K562 (cell line): ENCODE results near the gene PREX1. TPM values are rescaled to one million over a fixed set of nuclear protein-coding genes. Genes with fewer than 3 reads are reported as not detected.

ENCODE experiments used
- ATAC-seq: fragments of 200-7000 bp; cut with Tn5 transposase; 3 replicates; pipeline ENCODE4 v1.9.1; 2020; ENCODE audit warnings: moderate library complexity
- BruUV-seq: library from RNA; stranded (reverse); fragments of 400-500 nt; replicated peaks from 2 replicates; lab custom pipeline; 2021; lab: Mats Ljungman, UMichigan
- CTCF ChIA-PET: fragments of 300-600 bp; formaldehyde crosslinking; extraction: SDS; loops from one replicate; lab custom pipeline; 2021; ENCODE audit warnings: low intra/inter-chr PET ratio; lab: Yijun Ruan, JAX
- POLR2A ChIA-PET: fragments of 300-600, 350-650 bp; sonication (Branson Sonifier 250); formaldehyde crosslinking; extraction: SDS; loops from one replicate; lab custom pipeline; 2021; ENCODE audit warnings: antibody characterized with exemption, inconsistent platforms; lab: Yijun Ruan, JAX
- DNase-seq, 4 experiments: peaks; one replicate each; pipeline versions ENCODE4 v3.0.0 to v3.0.0-alpha.2; 2011 to 2018; ENCODE audit warnings: low spot score in 3 of 4, mixed read lengths in 3 of 4; ENCODE audit errors: extremely low read depth in 1 of 4
- FAIRE-seq: peaks from 2 replicates; lab custom pipeline; 2011; peaks lifted over from hg19 to GRCh38; lab: Jason Lieb, UNC
- H2AFZ ChIP-seq: 2 replicates; pipeline ENCODE4 v1.6.0; 2011; ENCODE audit warnings: low read depth, low read length, control low read depth, inconsistent platforms
- H3K27ac ChIP-seq: fragments of 200-600 bp; 3 replicates; pipeline ENCODE4 v1.8.0; 2011; ENCODE audit warnings: low read depth, mild to moderate bottlenecking, control low read depth, inconsistent platforms, low read length, moderate library complexity, mixed read lengths; ENCODE audit errors: extremely low read depth
- H3K27me3 ChIP-seq, 2 experiments: fragments of 300-600 bp in 1 of 2; 2 replicates in 1 of 2; 3 replicates in 1 of 2; pipeline versions ENCODE4 v1.6.0 to v1.8.0; 2011; ENCODE audit warnings: inconsistent platforms in 2 of 2, low read length in 2 of 2, mild to moderate bottlenecking in 1 of 2, mixed read lengths in 1 of 2, moderate library complexity in 1 of 2; ENCODE audit not compliant: control insufficient read depth in 2 of 2, insufficient read depth in 2 of 2
- H3K36me3 ChIP-seq: fragments of 300-600 bp; 3 replicates; pipeline ENCODE4 v1.8.0; 2011; ENCODE audit warnings: mild to moderate bottlenecking, low read length, inconsistent platforms; ENCODE audit not compliant: control insufficient read depth, insufficient read depth
- H3K4me1 ChIP-seq, 2 experiments: fragments of 200-600 bp in 1 of 2; replicated peaks in 1 of 2; 2 replicates in 1 of 2; 3 replicates in 1 of 2; pipeline versions ENCODE4 v1.5.1 to v1.8.0; 2011; ENCODE audit warnings: inconsistent platforms in 2 of 2, low read length in 2 of 2, mild to moderate bottlenecking in 1 of 2, mixed read lengths in 1 of 2, moderate library complexity in 1 of 2; ENCODE audit not compliant: control insufficient read depth in 2 of 2, insufficient read depth in 2 of 2
- H3K4me2 ChIP-seq: 2 replicates; pipeline ENCODE4 v1.6.1; 2011; ENCODE audit warnings: low read length, control low read depth, inconsistent platforms, mixed read lengths; ENCODE audit not compliant: insufficient read depth
- H3K4me3 ChIP-seq: fragments of 200-600 bp; sonication (generic), shearing (Covaris generic); 2 replicates; pipeline ENCODE4 v1.5.1; 2016; ENCODE audit warnings: control low read depth, inconsistent platforms
- H3K79me2 ChIP-seq: fragments of 200-600 bp; 3 replicates; pipeline ENCODE4 v1.8.0; 2011; ENCODE audit warnings: low read length, inconsistent platforms; ENCODE audit not compliant: control insufficient read depth, insufficient read depth
- H3K9ac ChIP-seq, 2 experiments: 2 replicates each; pipeline versions ENCODE4 v1.6.0 to v1.6.1; 2011; ENCODE audit warnings: low read depth in 2 of 2, low read length in 2 of 2, control low read depth in 1 of 2, inconsistent platforms in 1 of 2, mild to moderate bottlenecking in 1 of 2, mixed read lengths in 1 of 2; ENCODE audit not compliant: insufficient read depth in 1 of 2
- H3K9me1 ChIP-seq: one replicate; pipeline ENCODE4 v1.6.0; 2011; ENCODE audit warnings: inconsistent platforms, mild to moderate bottlenecking, low read length, moderate library complexity; ENCODE audit not compliant: control insufficient read depth, insufficient read depth
- H3K9me3 ChIP-seq: replicated peaks from 2 replicates; pipeline ENCODE4 v1.5.1; 2011; ENCODE audit warnings: low read depth, low read length, inconsistent platforms; ENCODE audit not compliant: control insufficient read depth, insufficient read depth
- H4K20me1 ChIP-seq: replicated peaks from 2 replicates; pipeline ENCODE4 v1.6.1; 2011; ENCODE audit warnings: low read length, inconsistent platforms, mixed read lengths; ENCODE audit not compliant: control insufficient read depth, insufficient read depth
- ATF3 ChIP-seq, 2 experiments: fragments of 450-650 bp in 1 of 2; sonication (generic) in 1 of 2; formaldehyde crosslinking in 1 of 2; IDR thresholded peaks in 1 of 2; conservative IDR thresholded peaks in 1 of 2; 2 replicates each; pipeline versions ENCODE4 v1.6.1 to v1.8.1; 2016 to 2023; ENCODE audit warnings: mild to moderate bottlenecking in 2 of 2, moderate library complexity in 2 of 2, inconsistent platforms in 1 of 2, missing genetic modification reagents in 1 of 2
- ZBTB11 ChIP-seq, 3 experiments: fragments of 200-800 bp in 1 of 3; fragments of 250-450 bp in 1 of 3; fragments of 450-650 bp in 1 of 3; sonication (Bioruptor Pico) in 1 of 3; sonication (Bioruptor generic) in 1 of 3; formaldehyde crosslinking in 1 of 3; IDR thresholded peaks; 2 replicates each; pipeline versions ENCODE4 v1.6.1 to v1.8.0; 2016 to 2022; ENCODE audit warnings: mild to moderate bottlenecking in 2 of 3, missing genetic modification characterization in 2 of 3, missing compliant biosample characterization in 1 of 3, moderate library complexity in 1 of 3
- ZNF217 ChIP-seq: sonication (generic); formaldehyde crosslinking; IDR thresholded peaks from 2 replicates; pipeline ENCODE4 v1.8.0; 2022; ENCODE audit warnings: mild to moderate bottlenecking, missing genetic modification reagents
- WGBS: fragments of 100-300 bp; shearing (Covaris generic); methylation state at CpG from one replicate; pipeline ENCODE4 v1.1.6; 2016; ENCODE audit warnings: low coverage, mixed read lengths; ENCODE audit not compliant: insufficient coverage; ENCODE audit errors: missing lambda C conversion rate; 5-methylcytosine and 5-hydroxymethylcytosine counted together
- in situ Hi-C: fragments of 300-500 bp; cut with MboI; formaldehyde crosslinking; loops from 4 replicates; pipeline ENCODE4 v1.15.0; 2018; ENCODE audit warnings: inconsistent platforms, mixed read lengths
- intact Hi-C: fragments of 100-400 bp; cut with micrococcal nuclease; formaldehyde crosslinking; loops from 2 replicates; pipeline ENCODE4 v1.14.2; 2022
- polyA plus RNA-seq, 8 experiments: library from polyadenylated mRNA; depleted of rRNA in 4 of 8; stranded (reverse) in 5 of 8; unstranded in 3 of 8; fragments of >200 nt; fragmentation: Nextera tagmentation in 2 of 8; fragmentation: Illumina TruSeq in 1 of 8; extraction: Ambion mirVana in 2 of 8; extraction: Trizol in 1 of 8; gene quantifications; 2 replicates each; pipeline versions ENCODE4 v1.2.1 to v1.2.3, GENCODE V29; 2011 to 2014; ENCODE audit warnings: inconsistent platforms in 1 of 8, missing spikeins in 1 of 8
- total RNA-seq, 7 experiments: library from RNA; depleted of rRNA in 6 of 7; stranded (reverse); fragments of >200 nt in 6 of 7; fragmentation: Illumina TruSeq in 2 of 7; extraction: Trizol in 2 of 7; gene quantifications; 2 replicates each; pipeline versions ENCODE4 v1.2.1 to v1.2.3, GENCODE V29; 2011 to 2021; ENCODE audit warnings: low replicate concordance in 1 of 7

The PREX1 gene
- total and polyA plus RNA-seq, 9 of the 15 experiments (the other 6 are each of a cell fraction or from before 2014, with no cell fraction given), result 0.37 to 10.4 (median 4.8) TPM

- Histone ChIP-seq H3K36me3 (no peaks in the 10 kb centered on the region), H3K27ac (no peak overlapping the region), H3K27me3 (peaks cover 0 to 31% of the 10 kb centered on the region in 2 experiments; a peak in 4 of 5 replicates), H3K9me1 (no peaks in the 10 kb centered on the region), H3K4me1 (no peaks in the 10 kb centered on the region), H3K79me2 (no peaks in the 10 kb centered on the region), H3K4me2 (no peak overlapping the region), H2AFZ (no peak overlapping the region), H4K20me1 (no peaks in the 10 kb centered on the region), H3K4me3 (no peak overlapping the region), H3K9ac (no peak overlapping the region; a peak in 1 of 4 replicates), H3K9me3 (no peaks in the 10 kb centered on the region)
- WGBS, result under 1% methylated on average over 12 of the region's 12 CpGs
- no peak for FAIRE-seq
- intact Hi-C loops, result no loop called here
- ATAC-seq, result peak; percentile 45
- CTCF ChIA-PET, result interaction anchor here (0.6 kb wide), 1 partner anchor 257 kb away, joined by 3 read pairs; no protein-coding TSS in a partner anchor
- TF ChIP-seq ZNF217 (CRISPR knock-in tag) (no peak), ATF3 (IDR thresholded peaks at IDR 0.05) (no peak), ATF3 (CRISPR knock-in tag; conservative IDR thresholded peaks at IDR 0.05) (no peak), ZBTB11 (CRISPR knock-in tag; IDR thresholded peaks at IDR 0.05) (peak in 1 of 3 experiments; percentile 58; a peak in 1 of 6 replicates)
- DNase-seq, result no peak
- POLR2A ChIA-PET, result interaction anchor here (0.6 kb wide), 2 partner anchors 21 to 151 kb away, joined by 3 to 4 read pairs; no protein-coding TSS in a partner anchor
- no TSS peak for BruUV-seq
- in situ Hi-C loops, result loop anchor here (5.0 kb wide), 1 partner anchor 385 kb away; no protein-coding TSS in a partner anchor
These were observed 230.1 kb downstream of the PREX1 start for GRCh38 chr20:48597521-48598302.
